Esophagus muscularis mucosa (tissue), 4 donors: ENCODE results near the gene MRPL21. TPM values are rescaled to one million over a fixed set of nuclear protein-coding genes. Genes with fewer than 3 reads are reported as not detected.

Experiments
- DNase-seq: peaks from one replicate; pipeline ENCODE4 v3.0.0-alpha.2; 2017; ENCODE audit errors: extremely low spot score
- H3K27ac ChIP-seq, 4 donors: fragments of 200-600 bp; sonication (generic); replicated peaks in 1 of 4; 1 replicate in 3 of 4; 2 replicates in 1 of 4; pipeline ENCODE4 v1.5.1; 2016 to 2019; ENCODE audit warnings: mild to moderate bottlenecking in 1 of 4
- H3K27me3 ChIP-seq, 4 donors: fragments of 200-600 bp; sonication (generic); one replicate each; pipeline versions ENCODE4 v1.5.1 to v1.6.0; 2016 to 2019
- H3K36me3 ChIP-seq, 4 donors: fragments of 200-600 bp; sonication (generic); one replicate each; pipeline ENCODE4 v1.5.1; 2016 to 2019
- H3K4me1 ChIP-seq, 4 donors: fragments of 200-600 bp; sonication (generic); one replicate each; pipeline ENCODE4 v1.5.1; 2016 to 2019
- H3K4me3 ChIP-seq, 4 donors: fragments of 200-600 bp; sonication (generic); 1 replicate in 2 of 4; 2 replicates in 2 of 4; pipeline ENCODE4 v1.5.1; 2016 to 2019; ENCODE audit warnings: mild to moderate bottlenecking in 4 of 4, moderate library complexity in 1 of 4
- H3K9me3 ChIP-seq, 4 donors: fragments of 200-600 bp; sonication (generic); 1 replicate in 3 of 4; 2 replicates in 1 of 4; pipeline ENCODE4 v1.5.1; 2016 to 2019
- CTCF ChIP-seq, 3 experiments: fragments of 200-600 bp in 2 of 3; fragments of 450-650 bp in 1 of 3; sonication (generic) in 2 of 3; IDR thresholded peaks; one replicate each; pipeline ENCODE4 v1.5.1; 2017 to 2019; ENCODE audit warnings: antibody characterized with exemption in 3 of 3, mild to moderate bottlenecking in 2 of 3, moderate library complexity in 1 of 3
- EP300 ChIP-seq: sonication (generic); formaldehyde crosslinking; IDR thresholded peaks from one replicate; pipeline ENCODE4 v1.6.1; 2017; ENCODE audit warnings: antibody characterized with exemption
- POLR2A ChIP-seq: fragments of 450-650 bp; IDR thresholded peaks from one replicate; pipeline ENCODE4 v1.6.1; 2017; ENCODE audit warnings: antibody characterized with exemption, moderate library complexity, mild to moderate bottlenecking, low read depth
- POLR2AphosphoS5 ChIP-seq, 2 donors: sonication (generic); formaldehyde crosslinking; IDR thresholded peaks; one replicate each; pipeline ENCODE4 v1.6.1; 2017; ENCODE audit warnings: antibody characterized with exemption in 2 of 2
- WGBS: methylation state at CpG from one replicate; pipeline ENCODE4 v1.1.5; 2018; 5-methylcytosine and 5-hydroxymethylcytosine counted together
- intact Hi-C: fragments of 100-400 bp; cut with DNase I; formaldehyde crosslinking; loops from one replicate; pipeline ENCODE4 v1.15.1; 2023
- total RNA-seq, 4 donors: library from RNA; depleted of rRNA; stranded (reverse); fragments of >200 nt; gene quantifications; one replicate each; pipeline versions ENCODE4 v1.1.0 to v1.2.1, GENCODE V29; 2016

Gene MRPL21
- total RNA-seq, 4 donors from 2014 or later: 47.2 to 66.2 (median 51.2) TPM

DNA sequence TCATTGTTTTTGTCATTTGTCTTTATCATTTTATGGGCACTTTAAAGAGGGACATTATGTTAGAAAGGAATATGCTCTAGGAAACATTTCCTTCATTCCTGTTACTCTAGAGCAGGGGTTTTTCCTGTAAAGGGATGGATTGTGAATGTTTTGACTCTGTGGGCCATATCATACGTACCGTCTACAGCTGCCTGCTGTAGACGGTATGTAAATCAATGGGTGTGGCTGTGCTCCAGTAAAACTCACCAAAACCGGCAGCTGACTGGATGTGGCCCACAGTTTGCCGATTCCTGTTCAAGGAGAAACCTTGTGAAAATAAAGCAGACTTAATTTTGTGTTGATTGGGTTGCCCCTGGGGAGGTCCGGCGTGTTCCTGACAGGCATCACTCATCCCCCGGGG lies 7.3 kb upstream of the MRPL21 start:
- no peaks in the 10 kb centered on the region for H3K27me3 ChIP-seq
- no peak overlapping the region for H3K4me3 ChIP-seq
- H3K36me3 ChIP-seq: peaks cover 87 to 98% (median 92%) of the 10 kb centered on the region in 4 donors
- no peaks in the 10 kb centered on the region for H3K9me3 ChIP-seq
- intact Hi-C loops: no loop called here
- H3K4me1 ChIP-seq: peaks cover under 1 to 2% (median 1%) of the 10 kb centered on the region in 4 donors
- DNase-seq: no peak
- no peak for TF ChIP-seq POLR2AphosphoS5 (IDR thresholded peaks at IDR 0.05)
- no peak for TF ChIP-seq POLR2A
- no peak for TF ChIP-seq CTCF (IDR thresholded peaks at IDR 0.05)
- TF ChIP-seq EP300: no peak
- no peak overlapping the region for H3K27ac ChIP-seq
- 85% methylated on average over 8 of the region's 8 CpGs for WGBS

- H3K36me3 ChIP-seq: peaks cover 60 to 72% (median 65%) of the 10 kb centered on the region in 4 donors
- no peak for DNase-seq
- no peaks in the 10 kb centered on the region for H3K9me3 ChIP-seq
- peaks cover 14 to 20% (median 17%) of the 10 kb centered on the region in 4 donors for H3K4me1 ChIP-seq
- intact Hi-C loops: no loop called here
- H3K27me3 ChIP-seq: no peaks in the 10 kb centered on the region
- H3K27ac ChIP-seq: no peak overlapping the region
- no peak for TF ChIP-seq POLR2A
- no peak for TF ChIP-seq POLR2AphosphoS5 (IDR thresholded peaks at IDR 0.05)
- no peak for TF ChIP-seq CTCF (IDR thresholded peaks at IDR 0.05)
- no peak for TF ChIP-seq EP300
- H3K4me3 ChIP-seq: no peak overlapping the region
- 90% methylated on average over 5 of the region's 5 CpGs for whole genome bisulfite sequencing
These were observed 4.6 kb upstream of the MRPL21 start for GRCh38 chr11:68908273-68908672.

GRCh38 chr11:68905421-68906360 lies 2.1 kb upstream of the MRPL21 start:
- intact Hi-C loops: loop anchor here (2.0 kb wide), 1 partner anchor 183 kb away; no protein-coding TSS in a partner anchor
- peaks cover 38 to 49% (median 40%) of the 10 kb centered on the region in 4 donors for H3K36me3 ChIP-seq
- no peaks in the 10 kb centered on the region for H3K9me3 ChIP-seq
- WGBS: 87% methylated on average over 21 of the region's 23 CpGs
- H3K27ac ChIP-seq: peak overlapping the region in 3 of 4 donors; percentile 85 to 90 (median 89)
- no peaks in the 10 kb centered on the region for H3K27me3 ChIP-seq
- no peak for TF ChIP-seq EP300
- no peak for TF ChIP-seq CTCF (IDR thresholded peaks at IDR 0.05)
- no peak for TF ChIP-seq POLR2A
- no peak for TF ChIP-seq POLR2AphosphoS5 (IDR thresholded peaks at IDR 0.05)
- DNase-seq: no peak
- peak overlapping the region; percentile 75 to 85 (median 78) for H3K4me3 ChIP-seq
- peaks cover 26 to 39% (median 33%) of the 10 kb centered on the region in 4 donors for H3K4me1 ChIP-seq

- Histone ChIP-seq H3K4me3 (peak overlapping the region; percentile 75 to 85 (median 78)), H3K9me3 (no peaks in the 10 kb centered on the region), H3K36me3 (peaks cover 29 to 49% (median 36%) of the 10 kb centered on the region in 4 donors), H3K27ac (peak overlapping the region; percentile 85 to 90 (median 90)), H3K27me3 (no peaks in the 10 kb centered on the region), H3K4me1 (peaks cover 26 to 39% (median 33%) of the 10 kb centered on the region in 4 donors)
- no peak for TF ChIP-seq CTCF (IDR thresholded peaks at IDR 0.05)
- no peak for TF ChIP-seq POLR2AphosphoS5 (IDR thresholded peaks at IDR 0.05)
- 0% methylated on average over 8 of the region's 24 CpGs for WGBS
- intact Hi-C loops: loop anchor here (2.0 kb wide), 1 partner anchor 184 kb away; no protein-coding TSS in a partner anchor
- no peak for DNase-seq
These were observed 716 bp upstream of the MRPL21 start for GRCh38 chr11:68904248-68904847.
